Measurements from ENCODE around the gene PCK1. TPM values are rescaled to one million over a fixed set of nuclear protein-coding genes. Genes with fewer than 3 reads are reported as not detected.

PCK1 gene
- total and polyA plus RNA-seq, 2 of the 13 experiments (the other 11 are each of a cell fraction or from before 2014, with no cell fraction given), result 6.5 to 12.6 TPM

- no peak for TF ChIP-seq NR3C1 (CRISPR knock-in tag; IDR thresholded peaks at IDR 0.05)
- 0 out of 2 replicates have a peak, but pooled peaks have one; percentile 12 for TF ChIP-seq MAFF (IDR thresholded peaks at IDR 0.05; ENCODE audit: low read depth, low read length)
- TF ChIP-seq ZNF713 (CRISPR knock-in tag; IDR thresholded peaks at IDR 0.05), result 0 out of 2 replicates have a peak, but pooled peaks have one; percentile 13
- TF ChIP-seq ZMYM4 (CRISPR knock-in tag; IDR thresholded peaks at IDR 0.05), result 0 out of 2 replicates have a peak, but pooled peaks have one; percentile 10
- TF ChIP-seq NFYB (CRISPR knock-in tag; IDR thresholded peaks at IDR 0.05), result no peak
- TF ChIP-seq ZFP36L1 (CRISPR knock-in tag; IDR thresholded peaks at IDR 0.05), result peak; percentile 44; the same call in 1 of the 2 replicates
- no peak for TF ChIP-seq ZNF207 (IDR thresholded peaks at IDR 0.05; ENCODE audit: borderline replicate concordance)
- TF ChIP-seq ZFP90 (CRISPR knock-in tag; IDR thresholded peaks at IDR 0.05; ENCODE audit: borderline replicate concordance), result 0 out of 2 replicates have a peak, but pooled peaks have one; percentile 21
- TF ChIP-seq IKZF5 (CRISPR knock-in tag; IDR thresholded peaks at IDR 0.05), result 0 out of 2 replicates have a peak, but pooled peaks have one; percentile 8
- no peak for TF ChIP-seq RBFOX2 (IDR thresholded peaks at IDR 0.05; ENCODE audit: low read depth, low read length)
- no peak for TF ChIP-seq NONO (IDR thresholded peaks at IDR 0.05)
- peak; percentile 57; the same call in 1 of the 2 replicates for TF ChIP-seq NONO (CRISPR knock-in tag; conservative IDR thresholded peaks at IDR 0.05)
- peak; percentile 43; the same call in 1 of the 2 replicates for TF ChIP-seq NCOR1 (IDR thresholded peaks at IDR 0.05; ENCODE audit: borderline replicate concordance, low read length)
- TF ChIP-seq JUN (CRISPR knock-in tag; IDR thresholded peaks at IDR 0.05), result 0 out of 2 replicates have a peak, but pooled peaks have one; percentile 21
- TF ChIP-seq NFKB2 (CRISPR knock-in tag; IDR thresholded peaks at IDR 0.05; ENCODE audit: borderline replicate concordance), result peak; percentile 34; the same call in 1 of the 2 replicates
- TF ChIP-seq ZNF704 (CRISPR knock-in tag; IDR thresholded peaks at IDR 0.05; ENCODE audit: borderline replicate concordance), result 0 out of 2 replicates have a peak, but pooled peaks have one; percentile 69
- TF ChIP-seq ISX (CRISPR knock-in tag; conservative IDR thresholded peaks at IDR 0.05), result 0 out of 2 replicates have a peak, but pooled peaks have one; percentile 40
- peak; percentile 41; the same call in 1 of the 2 replicates for TF ChIP-seq TARDBP (CRISPR knock-in tag; IDR thresholded peaks at IDR 0.05)
- 0 out of 2 replicates have a peak, but pooled peaks have one; percentile 16 for TF ChIP-seq ZNF652 (CRISPR knock-in tag; IDR thresholded peaks at IDR 0.05; ENCODE audit: borderline replicate concordance, low read depth)
- TF ChIP-seq ARID3A (IDR thresholded peaks at IDR 0.05; ENCODE audit: low read depth, low read length), result peak; percentile 72; the same call in 1 of the 2 replicates
- no peak for TF ChIP-seq ZFP36L2 (CRISPR knock-in tag; IDR thresholded peaks at IDR 0.05)
- no peak for TF ChIP-seq RORA (CRISPR knock-in tag; IDR thresholded peaks at IDR 0.05)
- TF ChIP-seq ATF4 (CRISPR knock-in tag; IDR thresholded peaks at IDR 0.05), result no peak
- TF ChIP-seq NR1H2 (CRISPR knock-in tag; IDR thresholded peaks at IDR 0.05; ENCODE audit: borderline replicate concordance, low read depth), result no peak
- TF ChIP-seq ZNF230 (CRISPR knock-in tag; IDR thresholded peaks at IDR 0.05), result 0 out of 2 replicates have a peak, but pooled peaks have one; percentile 38
- peak; percentile 36; the same call in 1 of the 2 replicates for TF ChIP-seq SSRP1 (CRISPR knock-in tag; IDR thresholded peaks at IDR 0.05)
- peak in 1 of 2 experiments; percentile 62; a peak in 2 of 4 replicates for TF ChIP-seq POLR2A (IDR thresholded peaks at IDR 0.05; ENCODE audit: insufficient read depth in 1 of 2, low read depth in 2 of 2, low read length in 2 of 2)
Measured at GRCh38 chr20:57558614-57559288, 2.2 kb upstream of the PCK1 start (continued).
